Activated CD4-positive, alpha-beta T cell treated with anti-CD3 and anti-CD28 coated beads, Interleukin-2, amount 10 ng/mL, durations not matched to agents 7 days and 5 days (primary cell): ENCODE results near the gene SORCS2. TPM values are rescaled to one million over a fixed set of nuclear protein-coding genes. Genes with fewer than 3 reads are reported as not detected.

Experiments
- CTCF ChIA-PET: fragments of 350-600 bp; sonication (Branson Sonifier 250); formaldehyde crosslinking; loops from one replicate; lab custom pipeline; 2021; ENCODE audit warnings: antibody characterized with exemption; lab: Charles Lee
- POLR2A ChIA-PET: fragments of 350-600 bp; sonication (Branson Sonifier 250); formaldehyde crosslinking; loops from one replicate; lab custom pipeline; 2021; ENCODE audit warnings: antibody characterized with exemption; lab: Charles Lee
- DNase-seq: peaks from one replicate; pipeline ENCODE4 v3.0.0-alpha.2; 2020
- H3K27ac Mint-ChIP-seq: one replicate; pipeline ENCODE4 v1.8.0; 2021; ENCODE audit warnings: mild to moderate bottlenecking, moderate library complexity, mixed read lengths
- H3K27me3 Mint-ChIP-seq: one replicate; pipeline ENCODE4 v1.8.0; 2021; ENCODE audit warnings: mixed read lengths
- H3K36me3 Mint-ChIP-seq: one replicate; pipeline ENCODE4 v1.8.0; 2021; ENCODE audit warnings: low read depth, mixed read lengths
- H3K4me1 Mint-ChIP-seq: one replicate; pipeline ENCODE4 v1.8.0; 2021; ENCODE audit warnings: mixed read lengths
- H3K4me3 Mint-ChIP-seq: one replicate; pipeline ENCODE4 v1.8.0; 2021; ENCODE audit warnings: mild to moderate bottlenecking, moderate library complexity, mixed read lengths
- H3K9me3 Mint-ChIP-seq: one replicate; pipeline ENCODE4 v1.8.0; 2021; ENCODE audit warnings: mixed read lengths
- total RNA-seq, 2 experiments: library from RNA; stranded (reverse); gene quantifications; one replicate each; pipeline ENCODE4 v1.2.3, GENCODE V29; 2021

The SORCS2 gene
- total RNA-seq, 2 experiments from 2014 or later = not detected

GRCh38 chr4:7519638-7520376 lies 327.5 kb downstream of the SORCS2 start:
- CTCF ChIA-PET = interaction anchor here (1.2 kb wide), 1 partner anchor 16 kb away, joined by 3 read pairs; no protein-coding TSS in a partner anchor
- H3K27ac Mint-ChIP-seq = no peak overlapping the region
- no peak for DNase-seq
- H3K27me3 Mint-ChIP-seq = peaks cover 26% of the 10 kb centered on the region
- H3K4me3 Mint-ChIP-seq = no peak overlapping the region
- no peaks in the 10 kb centered on the region for H3K9me3 Mint-ChIP-seq
- H3K4me1 Mint-ChIP-seq = peaks cover 13% of the 10 kb centered on the region
- H3K36me3 Mint-ChIP-seq = no peaks in the 10 kb centered on the region
- POLR2A ChIA-PET = no interaction called here

- Mint-ChIP-seq H3K27ac (no peak overlapping the region), H3K4me3 (no peak overlapping the region), H3K27me3 (peaks cover 31% of the 10 kb centered on the region), H3K9me3 (no peaks in the 10 kb centered on the region), H3K36me3 (no peaks in the 10 kb centered on the region), H3K4me1 (peaks cover 25% of the 10 kb centered on the region)
- ChIA-PET CTCF (no interaction called here), POLR2A (no interaction called here)
- no peak for DNase-seq
These were observed 329.3 kb downstream of the SORCS2 start for GRCh38 chr4:7521666-7522065.

GRCh38 chr4:7522452-7523220 lies 330.3 kb downstream of the SORCS2 start:
- no peak for DNase-seq
- H3K27ac Mint-ChIP-seq = no peak overlapping the region
- no peak overlapping the region for H3K4me3 Mint-ChIP-seq
- ChIA-PET CTCF (no interaction called here), POLR2A (no interaction called here)
- H3K4me1 Mint-ChIP-seq = peaks cover 25% of the 10 kb centered on the region
- no peaks in the 10 kb centered on the region for H3K9me3 Mint-ChIP-seq
- peaks cover 26% of the 10 kb centered on the region for H3K27me3 Mint-ChIP-seq
- no peaks in the 10 kb centered on the region for H3K36me3 Mint-ChIP-seq

GRCh38 chr4:7523526-7523925 lies 331.2 kb downstream of the SORCS2 start:
- ChIA-PET CTCF (no interaction called here), POLR2A (no interaction called here)
- Mint-ChIP-seq H3K27ac (peak overlapping the region; percentile 81), H3K4me1 (peaks cover 25% of the 10 kb centered on the region), H3K36me3 (no peaks in the 10 kb centered on the region), H3K4me3 (no peak overlapping the region), H3K27me3 (peaks cover 19% of the 10 kb centered on the region), H3K9me3 (no peaks in the 10 kb centered on the region)
- no peak for DNase-seq

GRCh38 chr4:7524064-7524682 lies 331.8 kb downstream of the SORCS2 start:
- Mint-ChIP-seq H3K27me3 (peaks cover 19% of the 10 kb centered on the region), H3K4me1 (peaks cover 25% of the 10 kb centered on the region), H3K4me3 (peak overlapping the region; percentile 50), H3K9me3 (no peaks in the 10 kb centered on the region), H3K36me3 (no peaks in the 10 kb centered on the region), H3K27ac (peak overlapping the region; percentile 81)
- POLR2A ChIA-PET = no interaction called here
- CTCF ChIA-PET = no interaction called here
- DNase-seq = peak; percentile 8

- CTCF ChIA-PET = no interaction called here
- H3K4me3 Mint-ChIP-seq = no peak overlapping the region
These were observed 332.5 kb downstream of the SORCS2 start for GRCh38 chr4:7524843-7525242.

GRCh38 chr4:7526491-7526890 lies 334.2 kb downstream of the SORCS2 start:
- Mint-ChIP-seq H3K4me1 (peaks cover 26% of the 10 kb centered on the region), H3K9me3 (no peaks in the 10 kb centered on the region), H3K27me3 (peaks cover 20% of the 10 kb centered on the region), H3K27ac (no peak overlapping the region), H3K36me3 (no peaks in the 10 kb centered on the region), H3K4me3 (no peak overlapping the region)
- no peak for DNase-seq
- ChIA-PET POLR2A (no interaction called here), CTCF (no interaction called here)

More at GRCh38 chr4:7524843-7525242, 332.5 kb downstream of the SORCS2 start:
- Mint-ChIP-seq H3K27me3 (peaks cover 21% of the 10 kb centered on the region), H3K27ac (peak overlapping the region; percentile 81), H3K4me1 (peaks cover 26% of the 10 kb centered on the region), H3K36me3 (no peaks in the 10 kb centered on the region), H3K9me3 (no peaks in the 10 kb centered on the region)
- POLR2A ChIA-PET = no interaction called here
- DNase-seq = no peak

GRCh38 chr4:7526929-7527535 lies 334.7 kb downstream of the SORCS2 start:
- peaks cover 17% of the 10 kb centered on the region for H3K27me3 Mint-ChIP-seq
- DNase-seq = no peak
- H3K36me3 Mint-ChIP-seq = no peaks in the 10 kb centered on the region
- ChIA-PET POLR2A (no interaction called here), CTCF (no interaction called here)
- H3K27ac Mint-ChIP-seq = no peak overlapping the region
- H3K4me1 Mint-ChIP-seq = peaks cover 26% of the 10 kb centered on the region
- H3K4me3 Mint-ChIP-seq = no peak overlapping the region
- H3K9me3 Mint-ChIP-seq = no peaks in the 10 kb centered on the region

GRCh38 chr4:7529368-7530080 lies 337.2 kb downstream of the SORCS2 start:
- H3K27ac Mint-ChIP-seq = no peak overlapping the region
- H3K4me1 Mint-ChIP-seq = peaks cover 16% of the 10 kb centered on the region
- no peak overlapping the region for H3K4me3 Mint-ChIP-seq
- H3K36me3 Mint-ChIP-seq = no peaks in the 10 kb centered on the region
- no peak for DNase-seq
- ChIA-PET CTCF (no interaction called here), POLR2A (no interaction called here)
- H3K27me3 Mint-ChIP-seq = peaks cover 9% of the 10 kb centered on the region
- H3K9me3 Mint-ChIP-seq = no peaks in the 10 kb centered on the region

- H3K4me1 Mint-ChIP-seq = peaks cover 11% of the 10 kb centered on the region
- H3K4me3 Mint-ChIP-seq = no peak overlapping the region
- CTCF ChIA-PET = no interaction called here
- no peak overlapping the region for H3K27ac Mint-ChIP-seq
- peaks cover 7% of the 10 kb centered on the region for H3K27me3 Mint-ChIP-seq
- POLR2A ChIA-PET = no interaction called here
- no peaks in the 10 kb centered on the region for H3K36me3 Mint-ChIP-seq
- no peak for DNase-seq
- H3K9me3 Mint-ChIP-seq = no peaks in the 10 kb centered on the region
These were observed 337.7 kb downstream of the SORCS2 start for GRCh38 chr4:7530082-7530481.

GRCh38 chr4:7530932-7531639 lies 338.7 kb downstream of the SORCS2 start:
- DNase-seq = no peak
- Mint-ChIP-seq H3K4me3 (no peak overlapping the region), H3K9me3 (no peaks in the 10 kb centered on the region), H3K36me3 (no peaks in the 10 kb centered on the region), H3K4me1 (peaks cover 3% of the 10 kb centered on the region), H3K27ac (no peak overlapping the region), H3K27me3 (peaks cover 2% of the 10 kb centered on the region)
- ChIA-PET CTCF (no interaction called here), POLR2A (no interaction called here)

- Mint-ChIP-seq H3K27ac (no peak overlapping the region), H3K36me3 (no peaks in the 10 kb centered on the region), H3K27me3 (peaks cover 2% of the 10 kb centered on the region), H3K4me1 (peaks cover 2% of the 10 kb centered on the region), H3K4me3 (no peak overlapping the region), H3K9me3 (no peaks in the 10 kb centered on the region)
- no peak for DNase-seq
- ChIA-PET POLR2A (no interaction called here), CTCF (no interaction called here)
These were observed 339.3 kb downstream of the SORCS2 start for GRCh38 chr4:7531640-7531994.
